Astrocyte (in vitro differentiated cells and primary cell): ENCODE measurements around the gene SOCS2.
"Not testable (repeated sequence)": the region's sequence is repeated elsewhere in the genome, so short reads cannot be mapped to it uniquely, and the experiment has no call there.

Experiments
- EZH2 ChIP-seq: IDR thresholded peaks from 2 replicates; pipeline ENCODE4 v1.6.1; 2012; ENCODE audit warnings: mild to moderate bottlenecking, low read length, inconsistent platforms; ENCODE audit not compliant: insufficient read depth
- TF ChIP-seq, protein P1 (sequence below): IDR thresholded peaks from 2 replicates; pipeline ENCODE4 v1.5.1; 2011; ENCODE audit warnings: low read depth, mild to moderate bottlenecking, inconsistent platforms, low read length, moderate library complexity; ENCODE audit not compliant: insufficient read depth

DNA sequence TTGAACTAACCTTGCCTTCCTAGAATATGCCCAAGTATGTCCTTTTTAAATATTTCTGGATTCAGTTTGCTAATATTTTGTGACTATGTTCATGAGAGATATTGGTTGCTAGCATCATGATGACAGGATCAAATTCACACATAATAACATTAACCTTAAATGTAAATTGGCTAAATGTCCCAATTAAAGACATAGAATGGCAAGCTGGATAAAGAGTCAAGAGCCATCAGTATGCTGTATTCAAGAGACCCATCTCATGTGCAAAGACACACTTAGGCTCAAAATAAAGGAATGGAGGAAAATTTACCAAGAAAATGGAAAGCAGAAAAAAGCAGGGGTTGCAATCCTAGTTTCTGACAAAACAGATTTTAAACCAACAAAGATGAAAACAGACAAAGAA lies 14.6 kb upstream of the SOCS2 start:
- TF ChIP-seq, protein P1, sequence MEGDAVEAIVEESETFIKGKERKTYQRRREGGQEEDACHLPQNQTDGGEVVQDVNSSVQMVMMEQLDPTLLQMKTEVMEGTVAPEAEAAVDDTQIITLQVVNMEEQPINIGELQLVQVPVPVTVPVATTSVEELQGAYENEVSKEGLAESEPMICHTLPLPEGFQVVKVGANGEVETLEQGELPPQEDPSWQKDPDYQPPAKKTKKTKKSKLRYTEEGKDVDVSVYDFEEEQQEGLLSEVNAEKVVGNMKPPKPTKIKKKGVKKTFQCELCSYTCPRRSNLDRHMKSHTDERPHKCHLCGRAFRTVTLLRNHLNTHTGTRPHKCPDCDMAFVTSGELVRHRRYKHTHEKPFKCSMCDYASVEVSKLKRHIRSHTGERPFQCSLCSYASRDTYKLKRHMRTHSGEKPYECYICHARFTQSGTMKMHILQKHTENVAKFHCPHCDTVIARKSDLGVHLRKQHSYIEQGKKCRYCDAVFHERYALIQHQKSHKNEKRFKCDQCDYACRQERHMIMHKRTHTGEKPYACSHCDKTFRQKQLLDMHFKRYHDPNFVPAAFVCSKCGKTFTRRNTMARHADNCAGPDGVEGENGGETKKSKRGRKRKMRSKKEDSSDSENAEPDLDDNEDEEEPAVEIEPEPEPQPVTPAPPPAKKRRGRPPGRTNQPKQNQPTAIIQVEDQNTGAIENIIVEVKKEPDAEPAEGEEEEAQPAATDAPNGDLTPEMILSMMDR: not testable (repeated sequence)
- not testable (repeated sequence) for TF ChIP-seq EZH2
